Muscle of leg (tissue), 11 donors: ENCODE results near the gene PCNX2. TPM values are rescaled to one million over a fixed set of nuclear protein-coding genes. Genes with fewer than 3 reads are reported as not detected.

ENCODE experiments used
- DNase-seq: peaks from one replicate; pipeline ENCODE4 v3.0.0; 2013
- H3K27ac ChIP-seq: one replicate; pipeline ENCODE4 v1.5.1; 2013; ENCODE audit warnings: mild to moderate bottlenecking, low read length, control low read depth
- H3K27me3 ChIP-seq: one replicate; pipeline ENCODE4 v1.6.1; 2013; ENCODE audit warnings: low read length; ENCODE audit not compliant: control insufficient read depth, insufficient read depth
- H3K36me3 ChIP-seq: one replicate; pipeline ENCODE4 v1.6.1; 2013; ENCODE audit warnings: low read length; ENCODE audit not compliant: control insufficient read depth, insufficient read depth
- H3K4me1 ChIP-seq: one replicate; pipeline ENCODE4 v1.6.1; 2013; ENCODE audit warnings: low read length; ENCODE audit not compliant: control insufficient read depth, insufficient read depth
- H3K4me3 ChIP-seq: one replicate; pipeline ENCODE4 v1.5.1; 2013; ENCODE audit warnings: low read length, control low read depth
- H3K9me3 ChIP-seq: replicated peaks from 2 replicates; pipeline ENCODE4 v1.6.1; 2013; ENCODE audit warnings: low read depth, low read length; ENCODE audit not compliant: control insufficient read depth
- WGBS: methylation state at CpG from one replicate; pipeline ENCODE4 v1.1.5; 2013; ENCODE audit warnings: missing lambda C conversion rate; ENCODE audit not compliant: insufficient coverage; 5-methylcytosine and 5-hydroxymethylcytosine counted together
- polyA plus RNA-seq, 8 donors: library from polyadenylated mRNA; unstranded; fragments of 120-200 nt; gene quantifications; one replicate each; pipeline versions ENCODE4 v1.2.1 to v1.2.3, GENCODE V29; 2013; ENCODE audit warnings: inconsistent platforms in 1 of 8, low replicate concordance in 1 of 8; ENCODE audit not compliant: insufficient read length in 8 of 8, insufficient read depth in 1 of 8
- total RNA-seq: library from RNA; stranded (reverse); fragments of 120-200 nt; gene quantifications from one replicate; pipeline ENCODE4 v1.2.4, GENCODE V29; 2013

The PCNX2 gene
- total and polyA plus RNA-seq, 9 donors = 2.5 to 5.2 (median 3.9) TPM

DNA sequence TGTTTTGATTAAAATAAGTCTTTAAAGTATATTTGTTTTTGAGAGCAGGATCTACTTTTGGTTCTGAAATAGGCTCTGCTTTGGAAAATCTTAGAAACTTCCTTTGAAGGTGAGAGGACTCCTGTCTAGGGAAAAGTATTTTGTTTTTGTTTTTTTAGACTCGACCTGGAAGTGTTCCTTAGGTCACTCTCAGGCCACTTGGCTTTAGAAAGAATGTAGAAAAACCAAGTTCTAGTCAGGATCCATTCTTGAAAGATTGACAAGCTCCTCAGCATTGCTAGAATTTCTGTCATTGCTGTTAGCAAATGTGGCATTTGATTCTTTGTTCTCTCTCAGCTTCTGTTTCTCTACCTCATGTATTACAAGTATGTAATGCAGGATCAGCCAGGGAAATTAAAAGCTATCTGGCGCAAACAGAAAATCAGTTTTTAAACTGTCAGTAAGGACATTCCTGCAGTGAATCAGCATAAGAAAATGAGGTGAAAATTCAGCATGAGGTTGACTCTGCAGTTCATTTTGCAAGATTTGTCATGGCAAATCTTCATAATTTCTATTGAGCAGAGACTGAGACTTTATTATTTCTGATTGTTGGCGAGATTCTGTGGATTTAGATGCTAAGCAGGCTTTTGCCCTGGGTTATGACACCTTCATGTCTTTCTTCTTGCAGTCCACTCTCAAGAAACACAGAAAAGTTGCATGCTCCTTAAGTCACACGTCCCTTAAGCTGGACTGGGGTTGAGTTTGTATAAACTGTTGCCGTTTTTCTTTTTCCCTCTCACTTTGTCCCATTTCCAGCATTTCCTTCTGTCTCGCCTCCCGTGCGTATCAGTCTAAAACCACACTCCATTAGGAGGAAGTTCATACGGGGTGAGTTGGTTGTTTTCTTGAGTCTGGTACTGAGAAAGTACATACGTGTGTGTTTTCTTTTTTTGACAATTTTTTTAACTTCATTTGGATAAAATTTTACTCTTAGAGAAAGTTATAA is 332.5 kb downstream of the PCNX2 start:
- peaks cover 3% of the 10 kb centered on the region for H3K4me1 ChIP-seq
- no peak overlapping the region for H3K4me3 ChIP-seq
- 60% methylated on average over 1 of the region's 10 CpGs for WGBS
- H3K27me3 ChIP-seq = no peaks in the 10 kb centered on the region
- peak; percentile 64 for DNase-seq
- H3K27ac ChIP-seq = no peak overlapping the region
- H3K9me3 ChIP-seq = peaks cover 5% of the 10 kb centered on the region
- peaks cover 28% of the 10 kb centered on the region for H3K36me3 ChIP-seq

DNA sequence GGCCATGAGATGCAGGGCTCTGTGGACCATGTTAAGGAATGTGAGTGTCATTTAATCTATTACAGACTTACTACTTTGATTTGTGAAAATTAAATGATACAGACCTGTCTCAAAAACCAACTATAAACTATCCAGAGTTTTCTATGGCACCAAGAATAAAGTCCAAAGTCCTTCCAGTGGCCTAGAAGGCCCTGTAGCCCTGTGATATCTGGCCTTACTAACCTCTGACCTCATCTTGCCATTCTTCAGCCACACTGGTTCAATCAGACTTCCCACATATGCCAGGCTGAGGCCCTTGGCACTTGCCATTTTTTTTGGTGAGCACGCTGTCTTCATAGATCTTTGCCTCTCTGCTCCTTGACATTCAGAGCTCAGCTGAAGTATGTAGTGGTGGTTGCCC is 337.5 kb downstream of the PCNX2 start:
- peaks cover 27% of the 10 kb centered on the region for H3K36me3 ChIP-seq
- WGBS = no CpG with 5 or more reads among the region's 1 CpG
- H3K4me3 ChIP-seq = no peak overlapping the region
- peaks cover 6% of the 10 kb centered on the region for H3K9me3 ChIP-seq
- no peaks in the 10 kb centered on the region for H3K4me1 ChIP-seq
- DNase-seq = no peak
- no peaks in the 10 kb centered on the region for H3K27me3 ChIP-seq
- H3K27ac ChIP-seq = no peak overlapping the region

DNA sequence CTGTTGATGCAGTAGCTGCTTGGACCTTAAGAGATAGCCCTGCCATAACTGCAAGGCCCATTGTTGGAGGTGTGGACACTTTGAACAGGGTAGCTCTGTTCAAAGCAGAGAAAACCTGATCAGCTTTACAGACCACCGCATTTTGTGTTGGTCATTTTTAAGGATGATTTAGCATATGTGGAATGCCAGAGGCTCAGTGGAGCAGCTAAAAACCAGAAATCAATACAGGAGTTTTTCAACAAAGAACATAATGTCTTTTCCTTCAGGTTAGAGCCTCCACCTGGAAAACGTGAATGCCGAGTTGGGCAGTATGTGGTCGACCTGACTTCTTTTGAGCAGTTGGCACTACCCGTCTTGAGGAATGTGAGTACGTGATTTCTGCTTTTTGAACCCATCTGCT is 339.4 kb downstream of the PCNX2 start:
- Histone ChIP-seq H3K27ac (no peak overlapping the region), H3K36me3 (peaks cover 25% of the 10 kb centered on the region), H3K4me1 (peaks cover 5% of the 10 kb centered on the region), H3K4me3 (no peak overlapping the region), H3K9me3 (peaks cover 6% of the 10 kb centered on the region), H3K27me3 (no peaks in the 10 kb centered on the region)
- DNase-seq = no peak
- 75% methylated on average over 6 of the region's 6 CpGs for WGBS

GRCh38 chr1:232954594-232955365 is 340.7 kb downstream of the PCNX2 start:
- 92% methylated on average over 1 of the region's 4 CpGs for WGBS
- DNase-seq = no peak
- Histone ChIP-seq H3K4me3 (no peak overlapping the region), H3K27ac (no peak overlapping the region), H3K36me3 (peaks cover 23% of the 10 kb centered on the region), H3K9me3 (peaks cover 6% of the 10 kb centered on the region), H3K27me3 (no peaks in the 10 kb centered on the region), H3K4me1 (peaks cover 9% of the 10 kb centered on the region)

DNA sequence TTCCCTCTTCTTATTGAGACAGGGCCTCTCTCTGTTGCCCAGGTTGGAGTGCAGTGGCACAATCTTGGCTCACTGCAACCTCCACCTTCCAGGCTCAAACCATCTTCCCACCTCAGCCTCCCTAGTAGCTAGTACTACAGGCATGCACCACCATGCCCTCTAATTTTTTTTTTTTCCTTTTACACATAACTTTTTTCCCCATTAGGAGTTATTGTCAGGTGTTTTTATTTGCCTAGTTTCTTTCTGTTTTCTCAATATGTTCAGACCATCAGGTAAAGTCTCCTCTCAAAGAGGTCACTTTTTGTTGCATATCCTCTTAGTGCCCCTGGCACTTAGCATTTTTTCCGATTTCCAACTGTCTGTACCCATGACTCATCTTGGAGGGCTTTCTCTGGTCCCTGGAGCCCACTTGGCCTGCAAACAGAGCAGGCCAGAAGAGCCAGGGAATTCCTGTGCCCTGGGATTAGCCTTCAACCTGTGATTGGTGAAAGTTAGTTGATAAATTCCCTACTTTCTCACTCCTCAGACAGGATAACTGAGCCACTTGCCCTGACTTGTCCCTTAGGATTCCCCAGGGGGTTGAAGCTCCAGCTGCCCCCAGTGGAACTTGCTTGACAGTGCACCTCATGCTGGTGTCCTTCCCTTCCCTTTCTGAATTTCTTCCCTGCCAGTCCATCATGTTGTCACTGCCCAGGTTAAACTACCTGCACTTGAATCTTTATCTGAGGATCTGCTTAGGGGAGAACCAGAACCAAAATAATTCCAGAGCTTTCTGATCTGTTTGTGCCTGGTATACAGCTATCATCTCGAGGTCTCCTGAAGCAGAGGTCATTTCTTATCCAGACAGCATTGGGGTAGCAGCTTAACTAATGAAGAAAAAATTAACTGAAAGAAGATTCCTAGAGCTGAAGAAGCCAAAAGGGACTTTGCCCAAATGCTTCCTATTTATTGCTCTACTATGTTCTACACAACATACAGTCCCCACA is 342.7 kb downstream of the PCNX2 start:
- Histone ChIP-seq H3K27me3 (no peaks in the 10 kb centered on the region), H3K4me3 (no peak overlapping the region), H3K36me3 (peaks cover 9% of the 10 kb centered on the region), H3K27ac (no peak overlapping the region), H3K4me1 (peaks cover 10% of the 10 kb centered on the region), H3K9me3 (no peaks in the 10 kb centered on the region)
- WGBS = no CpG with 5 or more reads among the region's 2 CpGs
- no peak for DNase-seq

GRCh38 chr1:232951605-232952004 is 343.9 kb downstream of the PCNX2 start:
- H3K27me3 ChIP-seq = no peaks in the 10 kb centered on the region
- H3K36me3 ChIP-seq = peaks cover 7% of the 10 kb centered on the region
- H3K4me3 ChIP-seq = no peak overlapping the region
- no CpG with 5 or more reads among the region's 1 CpG for WGBS
- no peak overlapping the region for H3K27ac ChIP-seq
- DNase-seq = no peak
- H3K9me3 ChIP-seq = no peaks in the 10 kb centered on the region
- peaks cover 10% of the 10 kb centered on the region for H3K4me1 ChIP-seq

GRCh38 chr1:232951180-232951579 is 344.3 kb downstream of the PCNX2 start:
- no peak overlapping the region for H3K27ac ChIP-seq
- 17% methylated on average over 2 of the region's 5 CpGs for WGBS
- peaks cover 5% of the 10 kb centered on the region for H3K36me3 ChIP-seq
- H3K4me3 ChIP-seq = peak overlapping the region; percentile 91
- no peaks in the 10 kb centered on the region for H3K27me3 ChIP-seq
- DNase-seq = peak; percentile 40
- no peaks in the 10 kb centered on the region for H3K9me3 ChIP-seq
- peaks cover 10% of the 10 kb centered on the region for H3K4me1 ChIP-seq

DNA sequence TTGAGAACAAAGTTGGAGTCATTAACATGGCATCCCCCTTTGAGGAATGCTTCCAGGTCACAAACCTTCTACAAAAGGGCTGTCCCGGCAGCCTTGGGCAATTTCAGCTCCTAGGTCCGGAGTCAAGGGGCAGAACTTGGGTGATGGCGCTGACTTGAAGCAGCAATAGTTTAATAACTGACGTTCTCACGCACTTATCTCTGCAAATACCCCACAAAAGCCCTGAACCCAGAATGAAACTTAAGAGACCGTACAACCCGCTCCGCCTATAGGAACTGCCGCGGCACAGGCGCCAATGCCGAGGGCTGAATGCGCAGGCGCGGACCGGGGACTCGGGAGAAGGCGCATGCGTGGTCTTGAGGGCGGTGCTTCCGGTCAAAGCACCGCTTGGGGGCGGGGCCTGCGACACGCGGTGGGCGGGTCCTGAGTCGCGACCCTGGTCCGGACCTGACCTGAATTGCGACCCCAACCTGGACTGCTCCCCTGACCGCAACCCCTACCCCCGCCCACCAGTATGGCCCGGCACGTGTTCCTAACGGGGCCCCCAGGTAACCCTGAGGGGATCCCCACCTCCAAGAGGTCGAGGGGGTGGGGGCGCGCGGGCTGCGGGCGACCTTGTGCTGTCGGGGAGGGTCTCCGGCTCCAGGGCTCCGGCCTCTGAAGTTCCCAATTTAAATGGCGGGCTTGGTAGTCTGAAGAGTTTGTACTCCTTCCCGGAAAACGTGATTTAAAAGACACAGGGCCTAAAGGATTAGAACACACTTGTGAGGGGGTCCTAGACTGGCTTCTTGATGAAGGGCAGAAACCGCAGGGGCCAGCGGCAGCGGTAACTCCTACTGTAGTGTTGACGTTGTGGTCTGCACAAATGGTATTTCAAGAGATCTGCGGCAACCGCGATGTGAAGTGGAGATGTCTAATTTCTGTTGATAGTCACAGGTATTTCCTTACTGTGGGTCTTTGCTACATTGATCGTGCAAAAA is 345.0 kb downstream of the PCNX2 start, which contains the start of gene NTPCR:
Gene NTPCR (plus strand): TSS at position 415 of the 980 bp plus-strand sequence. CDS start 100 bp downstream, at position 515.
- H3K9me3 ChIP-seq = no peaks in the 10 kb centered on the region
- no peaks in the 10 kb centered on the region for H3K36me3 ChIP-seq
- H3K4me3 ChIP-seq = peak within 1 kb of the TSS; percentile 91
- no peaks in the 10 kb centered on the region for H3K27me3 ChIP-seq
- under 1% methylated on average over 44 of the region's 56 CpGs for WGBS
- peaks cover 10% of the 10 kb centered on the region for H3K4me1 ChIP-seq
- DNase-seq = peak; percentile 96
- H3K27ac ChIP-seq = peak within 1 kb of the TSS; percentile 88
